Measurements from ENCODE around the gene C1orf116.

C1orf116 gene

GRCh38 chr1:207039380-207040180, 7.0 kb upstream of the C1orf116 start:
- no peak overlapping the region for H3K4me3 ChIP-seq (ENCODE audit: control insufficient read depth, low read depth, low read length)
- no peak for DNase-seq (ENCODE audit: low read depth)
- no peak for TF ChIP-seq CTCF (IDR thresholded peaks at IDR 0.05; ENCODE audit: control insufficient read depth, insufficient read depth, low read depth, low read length, missing control alignments)

DNA sequence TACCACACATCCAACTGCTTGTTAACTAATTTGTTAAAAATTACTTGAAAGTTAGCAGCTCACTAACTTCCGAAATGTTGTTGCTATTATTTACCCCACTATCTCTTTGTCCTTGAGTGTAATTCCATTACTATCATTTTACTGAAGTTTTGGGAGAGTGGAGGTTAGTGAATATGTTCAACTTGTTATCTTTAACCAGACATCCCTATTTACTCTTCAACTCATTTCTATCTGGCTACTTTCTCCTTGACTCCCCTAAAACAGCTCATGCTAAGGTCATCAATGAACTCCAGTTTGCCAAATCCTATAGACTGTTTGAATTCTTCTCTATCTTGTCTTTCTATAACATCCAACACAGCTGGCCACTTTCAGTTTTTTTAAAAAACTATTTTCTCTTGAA, 4.3 kb upstream of the C1orf116 start:
- DNase-seq (ENCODE audit: low read depth): no peak
- no peak overlapping the region for H3K4me3 ChIP-seq (ENCODE audit: control insufficient read depth, low read depth, low read length)
- no peak for TF ChIP-seq CTCF (IDR thresholded peaks at IDR 0.05; ENCODE audit: control insufficient read depth, insufficient read depth, low read depth, low read length, missing control alignments)

DNA sequence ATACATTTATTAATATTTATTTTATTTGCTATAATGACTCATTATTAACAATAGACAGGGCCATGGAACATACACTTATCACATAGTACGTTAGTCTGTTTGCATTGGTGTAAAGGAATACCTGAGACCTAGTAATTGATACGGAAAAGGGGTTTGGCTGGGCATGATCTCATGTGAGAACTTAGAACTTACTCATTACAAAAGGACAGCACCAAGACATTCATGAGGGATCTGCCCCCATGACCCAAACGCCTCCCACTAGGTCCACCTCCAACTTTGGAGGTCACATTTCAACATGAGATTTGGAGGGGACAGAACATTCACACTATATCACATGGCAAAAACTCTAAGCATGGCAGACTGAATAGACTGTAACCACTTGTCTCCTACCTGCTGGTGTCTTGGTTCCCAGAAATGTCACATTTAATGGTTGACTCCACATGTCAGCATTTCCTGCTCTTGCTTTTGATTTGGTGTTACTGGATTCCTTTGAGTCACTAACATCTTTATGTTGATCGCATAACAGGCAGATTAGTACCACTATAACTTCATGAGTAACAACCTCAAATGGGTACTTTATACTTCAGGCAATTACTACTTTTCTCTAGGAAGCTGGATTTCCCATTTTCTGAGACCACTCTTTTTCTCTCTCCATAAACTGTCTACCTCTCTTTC, 3.5 kb upstream of the C1orf116 start:
- DNase-seq (ENCODE audit: low read depth): no peak
- no peak for TF ChIP-seq CTCF (IDR thresholded peaks at IDR 0.05; ENCODE audit: control insufficient read depth, insufficient read depth, low read depth, low read length, missing control alignments)
- H3K4me3 ChIP-seq (ENCODE audit: control insufficient read depth, low read depth, low read length): no peak overlapping the region

GRCh38 chr1:207034998-207035397, 2.4 kb upstream of the C1orf116 start:
- TF ChIP-seq CTCF (IDR thresholded peaks at IDR 0.05; ENCODE audit: control insufficient read depth, insufficient read depth, low read depth, low read length, missing control alignments): no peak
- DNase-seq (ENCODE audit: low read depth): peak; percentile 42
- H3K4me3 ChIP-seq (ENCODE audit: control insufficient read depth, low read depth, low read length): no peak overlapping the region

DNA sequence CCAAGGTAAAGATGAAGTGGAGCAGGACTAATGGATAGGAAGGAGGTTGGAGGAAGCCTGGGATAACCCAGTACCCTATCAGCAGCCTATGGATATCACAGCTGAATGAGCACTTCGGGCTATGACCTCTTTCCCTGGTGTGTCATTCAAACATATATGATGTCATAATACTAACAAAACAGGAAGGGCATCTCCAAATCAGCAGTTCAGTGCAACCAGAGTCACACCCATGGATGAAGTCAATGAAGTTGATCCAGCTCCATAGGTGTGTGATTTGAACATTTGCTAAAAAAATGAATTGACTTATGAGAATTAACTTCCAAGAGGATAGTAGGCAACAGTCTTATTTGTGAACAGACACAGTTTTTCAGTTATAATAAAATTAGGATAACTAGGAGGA, 1.7 kb upstream of the C1orf116 start:
- no peak for TF ChIP-seq CTCF (IDR thresholded peaks at IDR 0.05; ENCODE audit: control insufficient read depth, insufficient read depth, low read depth, low read length, missing control alignments)
- DNase-seq (ENCODE audit: low read depth): no peak
- H3K4me3 ChIP-seq (ENCODE audit: control insufficient read depth, low read depth, low read length): no peak overlapping the region

- DNase-seq (ENCODE audit: low read depth): no peak
- no peak for TF ChIP-seq CTCF (IDR thresholded peaks at IDR 0.05; ENCODE audit: control insufficient read depth, insufficient read depth, low read depth, low read length, missing control alignments)
- no peak overlapping the region for H3K4me3 ChIP-seq (ENCODE audit: control insufficient read depth, low read depth, low read length)
Measured at GRCh38 chr1:207033302-207033701, 746 bp upstream of the C1orf116 start.

All from AG09309 (cell line).